Epithelial cell of proximal tubule (primary cell): ENCODE data around the gene CLCC1. TPM values are rescaled to one million over a fixed set of nuclear protein-coding genes. Genes with fewer than 3 reads are reported as not detected.
A peak's percentile ranks its signal among the peaks of the same experiment; 100 is the strongest.
"Not testable (repeated sequence)": the region's sequence is repeated elsewhere in the genome, so short reads cannot be mapped to it uniquely, and the experiment has no call there.

Source experiments
- DNase-seq: peaks from one replicate; pipeline ENCODE4 v3.0.0-alpha.2; 2011; ENCODE audit warnings: low read depth
- H3K4me3 ChIP-seq: 2 replicates; pipeline ENCODE4 v1.5.1; 2011; ENCODE audit warnings: low read depth, mild to moderate bottlenecking, low read length
- CTCF ChIP-seq: conservative IDR thresholded peaks from 2 replicates; pipeline ENCODE4 v1.5.1; 2012; ENCODE audit warnings: low read depth, mild to moderate bottlenecking, low read length
- total RNA-seq: library from RNA; depleted of rRNA; stranded (reverse); fragments of >200 nt; gene quantifications from 2 replicates; pipeline ENCODE4 v1.2.3, GENCODE V29; 2015

The CLCC1 gene
- 17.7 and 19.4 TPM in 2 replicates for total RNA-seq

- peak within 1 kb of the TSS; percentile 62 for H3K4me3 ChIP-seq
- peak; percentile 40 for DNase-seq
- no peak for TF ChIP-seq CTCF
These were observed at the start of gene CLCC1 for GRCh38 chr1:108963052-108963686. CLCC1 (minus strand) TSS chr1:108963484; CDS start chr1:108950437, 13,047 bp downstream.

DNA sequence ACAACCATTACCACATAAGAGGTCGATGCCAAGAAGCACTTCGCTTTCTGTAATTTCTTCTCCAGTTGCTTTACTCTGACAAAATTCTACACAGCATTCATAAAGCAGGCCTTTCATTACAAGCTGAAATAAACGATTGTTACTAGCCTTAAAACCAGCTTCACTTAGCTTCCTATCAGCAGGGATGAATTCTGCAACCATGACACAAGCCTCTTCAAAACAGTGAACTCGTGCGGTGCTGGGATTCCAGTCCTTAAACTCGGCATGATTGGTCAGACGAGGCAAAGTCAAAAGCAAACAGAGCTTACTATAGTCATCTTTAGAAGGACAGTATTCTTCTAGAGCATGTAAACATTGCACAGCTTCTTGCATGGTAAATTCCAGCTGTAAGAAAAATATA is 48.1 kb upstream of the CLCC1 start:
- no peak for TF ChIP-seq CTCF
- DNase-seq = no peak

DNA sequence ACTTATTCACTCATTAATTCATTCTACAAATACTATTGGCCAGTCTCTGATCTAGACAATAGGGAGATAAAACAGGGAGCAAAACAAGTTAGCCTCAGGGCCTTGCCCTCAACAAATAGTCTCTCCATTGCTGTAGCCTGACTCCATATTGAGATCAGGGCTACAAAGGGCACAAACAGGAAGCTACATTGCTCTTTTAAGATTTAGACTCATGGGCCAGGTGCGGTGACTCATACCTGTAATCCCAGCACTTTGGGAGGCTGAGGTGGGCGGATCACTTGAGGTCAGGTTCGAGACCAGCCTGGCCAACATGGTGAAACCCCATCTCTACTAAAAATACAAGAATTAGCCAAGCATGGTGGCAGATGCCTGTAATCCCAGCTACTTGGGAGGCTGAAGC is 33.3 kb upstream of the CLCC1 start:
- DNase-seq = not testable (repeated sequence)

More for the DNA sequence above, 48.1 kb upstream of the CLCC1 start:
- no peak overlapping the region for H3K4me3 ChIP-seq

GRCh38 chr1:108983114-108983513 is 19.8 kb upstream of the CLCC1 start:
- no peak for DNase-seq
- H3K4me3 ChIP-seq = no peak overlapping the region
- TF ChIP-seq CTCF = no peak

More for the DNA sequence above, 33.3 kb upstream of the CLCC1 start:
- not testable (repeated sequence) for H3K4me3 ChIP-seq

- H3K4me3 ChIP-seq = no peak overlapping the region
- TF ChIP-seq CTCF = no peak
- no peak for DNase-seq
These were observed 13.4 kb upstream of the CLCC1 start for GRCh38 chr1:108976658-108977057.

DNA sequence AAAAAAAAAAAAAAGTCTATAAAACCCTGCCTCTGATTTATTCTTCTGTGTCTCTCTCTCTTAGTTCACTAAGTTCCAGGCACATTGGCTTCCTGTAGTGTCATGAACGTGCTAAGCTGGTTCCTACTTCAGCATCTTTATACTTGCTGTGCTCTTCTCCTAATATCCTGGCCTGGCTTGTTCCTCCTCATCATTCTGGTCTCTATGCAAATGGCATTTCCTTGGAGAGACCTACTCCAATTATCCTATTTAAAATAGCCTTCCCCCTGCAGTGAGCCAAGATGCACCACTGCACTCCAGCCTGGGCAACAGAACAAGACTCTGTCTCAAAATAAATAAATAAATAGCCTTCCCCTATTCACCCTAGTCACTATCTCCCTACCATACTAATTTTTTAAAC is 9.7 kb upstream of the CLCC1 start:
- TF ChIP-seq CTCF = no peak
- DNase-seq = no peak
- no peak overlapping the region for H3K4me3 ChIP-seq

GRCh38 chr1:108969346-108969745 is 6.1 kb upstream of the CLCC1 start:
- DNase-seq = no peak
- no peak for TF ChIP-seq CTCF

More at GRCh38 chr1:108969346-108969745, 6.1 kb upstream of the CLCC1 start:
- no peak overlapping the region for H3K4me3 ChIP-seq
